ENCODE data around the gene SQOR. TPM values are rescaled to one million over a fixed set of nuclear protein-coding genes. Genes with fewer than 3 reads are reported as not detected.

SQOR gene
- total and polyA plus RNA-seq, 2 donors (not counting 1 experiment from before 2014, with no cell fraction given): 81.5 to 129 TPM

GRCh38 chr15:45684533-45684932 is 49.7 kb downstream of the SQOR start:
- Histone ChIP-seq H3K9me3 (ENCODE audit: control insufficient read depth, insufficient read depth, low read depth, low read length) (no peaks in the 10 kb centered on the region), H2AFZ (ENCODE audit: low read length) (no peak overlapping the region), H3K4me2 (ENCODE audit: extremely low read depth, insufficient read depth, low read length) (no peak overlapping the region), H3K79me2 (ENCODE audit: control insufficient read depth, insufficient read depth, low read length) (no peaks in the 10 kb centered on the region), H3K4me1 (ENCODE audit: control insufficient read depth, extremely low read depth, insufficient read depth, low read length) (no peaks in the 10 kb centered on the region), H3K27ac (ENCODE audit: insufficient read depth, low read length) (no peak overlapping the region), H3K36me3 (ENCODE audit: control insufficient read depth, insufficient read depth, low read length) (no peaks in the 10 kb centered on the region), H3K9ac (ENCODE audit: insufficient read depth, low read length) (no peak overlapping the region), H4K20me1 (ENCODE audit: control insufficient read depth, extremely low read depth, insufficient read depth, low read length) (no peaks in the 10 kb centered on the region), H3K27me3 (ENCODE audit: control insufficient read depth, insufficient read depth, low read length) (no peaks in the 10 kb centered on the region), H3K4me3 (replicated peaks in 1 of 4; ENCODE audit: control extremely low read depth in 1 of 4, insufficient read depth in 1 of 4, low read depth in 3 of 4, low read length in 4 of 4) (no peak overlapping the region)
- no peak for DNase-seq (ENCODE audit: low read depth in 2 of 2)
- TF ChIP-seq, protein P1, sequence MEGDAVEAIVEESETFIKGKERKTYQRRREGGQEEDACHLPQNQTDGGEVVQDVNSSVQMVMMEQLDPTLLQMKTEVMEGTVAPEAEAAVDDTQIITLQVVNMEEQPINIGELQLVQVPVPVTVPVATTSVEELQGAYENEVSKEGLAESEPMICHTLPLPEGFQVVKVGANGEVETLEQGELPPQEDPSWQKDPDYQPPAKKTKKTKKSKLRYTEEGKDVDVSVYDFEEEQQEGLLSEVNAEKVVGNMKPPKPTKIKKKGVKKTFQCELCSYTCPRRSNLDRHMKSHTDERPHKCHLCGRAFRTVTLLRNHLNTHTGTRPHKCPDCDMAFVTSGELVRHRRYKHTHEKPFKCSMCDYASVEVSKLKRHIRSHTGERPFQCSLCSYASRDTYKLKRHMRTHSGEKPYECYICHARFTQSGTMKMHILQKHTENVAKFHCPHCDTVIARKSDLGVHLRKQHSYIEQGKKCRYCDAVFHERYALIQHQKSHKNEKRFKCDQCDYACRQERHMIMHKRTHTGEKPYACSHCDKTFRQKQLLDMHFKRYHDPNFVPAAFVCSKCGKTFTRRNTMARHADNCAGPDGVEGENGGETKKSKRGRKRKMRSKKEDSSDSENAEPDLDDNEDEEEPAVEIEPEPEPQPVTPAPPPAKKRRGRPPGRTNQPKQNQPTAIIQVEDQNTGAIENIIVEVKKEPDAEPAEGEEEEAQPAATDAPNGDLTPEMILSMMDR (conservative IDR thresholded peaks at IDR 0.05 in 1 of 2, IDR thresholded peaks at IDR 0.05 in 1 of 2; ENCODE audit: low read depth in 1 of 2, low read length in 2 of 2): no peak
- no peak for TF ChIP-seq EZH2 (IDR thresholded peaks at IDR 0.05; ENCODE audit: low read length, missing control alignments)

DNA sequence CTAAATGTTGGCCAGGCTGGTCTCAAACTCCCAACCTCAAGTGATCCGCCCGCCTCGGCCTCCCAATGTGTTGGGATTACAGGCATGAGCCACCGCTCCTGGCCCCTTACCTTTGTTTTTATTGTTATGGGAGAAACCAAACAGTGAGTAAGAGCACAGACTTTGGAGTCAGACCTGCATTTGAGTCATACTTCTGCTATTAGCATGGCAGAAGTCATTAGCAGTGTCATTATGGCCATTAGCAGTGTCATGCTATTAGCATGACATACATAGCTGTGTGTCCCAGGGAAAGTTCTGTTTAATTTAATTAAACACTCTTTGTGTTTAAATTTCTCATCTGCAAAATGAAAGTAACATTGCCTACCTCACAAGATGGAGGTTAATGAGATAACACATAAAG is 54.8 kb downstream of the SQOR start:
- Histone ChIP-seq H3K9me3 (ENCODE audit: control insufficient read depth, insufficient read depth, low read depth, low read length) (no peaks in the 10 kb centered on the region), H3K4me2 (ENCODE audit: extremely low read depth, insufficient read depth, low read length) (no peak overlapping the region), H3K36me3 (ENCODE audit: control insufficient read depth, insufficient read depth, low read length) (no peaks in the 10 kb centered on the region), H3K27me3 (ENCODE audit: control insufficient read depth, insufficient read depth, low read length) (no peaks in the 10 kb centered on the region), H3K9ac (ENCODE audit: insufficient read depth, low read length) (no peak overlapping the region), H3K27ac (ENCODE audit: insufficient read depth, low read length) (no peak overlapping the region), H3K79me2 (ENCODE audit: control insufficient read depth, insufficient read depth, low read length) (no peaks in the 10 kb centered on the region), H2AFZ (ENCODE audit: low read length) (no peak overlapping the region), H3K4me3 (replicated peaks in 1 of 4; ENCODE audit: control extremely low read depth in 1 of 4, insufficient read depth in 1 of 4, low read depth in 3 of 4, low read length in 4 of 4) (no peak overlapping the region), H3K4me1 (ENCODE audit: control insufficient read depth, extremely low read depth, insufficient read depth, low read length) (no peaks in the 10 kb centered on the region), H4K20me1 (ENCODE audit: control insufficient read depth, extremely low read depth, insufficient read depth, low read length) (no peaks in the 10 kb centered on the region)
- TF ChIP-seq EZH2 (IDR thresholded peaks at IDR 0.05; ENCODE audit: low read length, missing control alignments): no peak
- TF ChIP-seq, protein P1 (conservative IDR thresholded peaks at IDR 0.05 in 1 of 2, IDR thresholded peaks at IDR 0.05 in 1 of 2; ENCODE audit: low read depth in 1 of 2, low read length in 2 of 2): no peak
- DNase-seq (ENCODE audit: low read depth in 2 of 2): no peak

DNA sequence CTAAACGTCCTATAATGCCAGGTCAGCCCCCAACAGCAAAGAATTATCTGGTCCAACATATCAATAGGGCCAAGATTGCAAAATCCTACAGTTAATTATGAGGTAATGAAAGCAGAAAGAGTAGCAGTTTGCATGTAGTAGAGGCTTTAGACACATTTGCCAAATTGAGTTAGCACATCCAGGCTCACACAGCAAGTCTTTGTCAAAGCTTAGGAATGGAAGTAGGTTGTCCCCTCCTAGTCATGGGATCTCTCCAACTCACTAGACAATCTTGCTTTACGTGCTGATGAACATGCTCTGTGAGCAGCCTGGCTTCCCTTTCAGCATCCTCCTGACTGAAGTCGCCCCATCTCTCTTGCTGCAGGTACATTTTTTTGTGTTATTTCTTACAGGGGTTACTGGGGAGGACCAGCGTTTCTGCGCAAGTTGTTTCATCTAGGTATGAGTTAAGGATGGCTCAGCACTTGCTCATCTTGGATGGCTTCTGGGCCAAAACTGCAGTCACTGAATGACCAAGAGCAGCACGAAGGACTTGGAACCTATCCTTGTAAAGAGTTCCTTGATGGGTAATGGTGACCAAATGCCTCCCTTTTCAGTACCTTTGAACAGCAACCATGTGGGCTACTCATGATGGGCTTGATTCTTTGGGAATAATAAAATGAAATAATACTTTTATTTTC is 55.9 kb downstream of the SQOR start:
- no peak overlapping the region for H2AFZ ChIP-seq (ENCODE audit: low read length)
- no peaks in the 10 kb centered on the region for H3K4me1 ChIP-seq (ENCODE audit: control insufficient read depth, extremely low read depth, insufficient read depth, low read length)
- no peak overlapping the region for H3K27ac ChIP-seq (ENCODE audit: insufficient read depth, low read length)
- no peaks in the 10 kb centered on the region for H4K20me1 ChIP-seq (ENCODE audit: control insufficient read depth, extremely low read depth, insufficient read depth, low read length)
- H3K9ac ChIP-seq (ENCODE audit: insufficient read depth, low read length): no peak overlapping the region
- no peak for DNase-seq (ENCODE audit: low read depth in 2 of 2)
- H3K4me3 ChIP-seq (replicated peaks in 1 of 4; ENCODE audit: control extremely low read depth in 1 of 4, insufficient read depth in 1 of 4, low read depth in 3 of 4, low read length in 4 of 4): no peak overlapping the region
- H3K4me2 ChIP-seq (ENCODE audit: extremely low read depth, insufficient read depth, low read length): no peak overlapping the region
- no peaks in the 10 kb centered on the region for H3K9me3 ChIP-seq (ENCODE audit: control insufficient read depth, insufficient read depth, low read depth, low read length)
- no peaks in the 10 kb centered on the region for H3K36me3 ChIP-seq (ENCODE audit: control insufficient read depth, insufficient read depth, low read length)
- TF ChIP-seq EZH2 (IDR thresholded peaks at IDR 0.05; ENCODE audit: low read length, missing control alignments): no peak
- TF ChIP-seq, protein P1 (conservative IDR thresholded peaks at IDR 0.05 in 1 of 2, IDR thresholded peaks at IDR 0.05 in 1 of 2; ENCODE audit: low read depth in 1 of 2, low read length in 2 of 2): no peak
- no peaks in the 10 kb centered on the region for H3K79me2 ChIP-seq (ENCODE audit: control insufficient read depth, insufficient read depth, low read length)
- H3K27me3 ChIP-seq (ENCODE audit: control insufficient read depth, insufficient read depth, low read length): no peaks in the 10 kb centered on the region
